HG03571 (cell line): ENCODE measurements around the gene TRIM23.
"Not testable (repeated sequence)": the region's sequence is repeated elsewhere in the genome, so short reads cannot be mapped to it uniquely, and the experiment has no call there.

Experiments used
- ATAC-seq: cut with Tn5 transposase; IDR thresholded peaks from one replicate; pipeline ENCODE4 v1.9.1; 2021; ENCODE audit not compliant: unreplicated experiment

The TRIM23 gene

DNA sequence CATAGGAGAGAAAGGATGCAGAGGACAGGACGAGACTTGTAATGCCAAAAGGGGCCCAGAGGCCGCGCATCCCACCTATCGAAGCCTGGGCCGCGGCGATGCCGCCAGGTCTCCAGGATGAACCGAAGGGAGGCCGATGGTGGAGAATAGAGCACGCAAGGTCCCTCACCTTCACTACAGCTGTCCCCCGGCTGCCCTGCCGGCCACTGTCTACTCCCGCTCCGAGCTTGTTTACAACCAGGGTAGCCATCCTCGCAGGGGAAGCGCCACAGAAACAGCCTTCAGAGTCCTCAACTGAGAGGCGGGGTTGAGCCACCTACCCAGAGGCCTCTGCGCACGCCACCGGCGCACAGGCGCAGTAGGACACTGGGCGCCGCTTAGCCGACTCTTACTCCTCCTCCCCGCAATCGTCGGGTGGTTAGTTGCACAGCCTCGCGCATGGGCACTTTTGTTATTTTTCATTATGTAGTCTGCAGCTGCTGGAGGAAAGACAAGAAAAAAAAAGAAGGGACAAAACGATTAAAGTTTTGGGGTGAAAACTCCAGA, at the start of gene TRIM23:
Gene TRIM23 (minus strand): TSS at position 309 of the 546 bp plus-strand sequence. CDS start 59 bp downstream, at position 250.
- ATAC-seq, result peak; percentile 93

GRCh38 chr5:65672796-65673195, 48.7 kb upstream of the TRIM23 start:
- no peak for ATAC-seq

GRCh38 chr5:65668696-65669095, 44.6 kb upstream of the TRIM23 start:
- no peak for ATAC-seq

DNA sequence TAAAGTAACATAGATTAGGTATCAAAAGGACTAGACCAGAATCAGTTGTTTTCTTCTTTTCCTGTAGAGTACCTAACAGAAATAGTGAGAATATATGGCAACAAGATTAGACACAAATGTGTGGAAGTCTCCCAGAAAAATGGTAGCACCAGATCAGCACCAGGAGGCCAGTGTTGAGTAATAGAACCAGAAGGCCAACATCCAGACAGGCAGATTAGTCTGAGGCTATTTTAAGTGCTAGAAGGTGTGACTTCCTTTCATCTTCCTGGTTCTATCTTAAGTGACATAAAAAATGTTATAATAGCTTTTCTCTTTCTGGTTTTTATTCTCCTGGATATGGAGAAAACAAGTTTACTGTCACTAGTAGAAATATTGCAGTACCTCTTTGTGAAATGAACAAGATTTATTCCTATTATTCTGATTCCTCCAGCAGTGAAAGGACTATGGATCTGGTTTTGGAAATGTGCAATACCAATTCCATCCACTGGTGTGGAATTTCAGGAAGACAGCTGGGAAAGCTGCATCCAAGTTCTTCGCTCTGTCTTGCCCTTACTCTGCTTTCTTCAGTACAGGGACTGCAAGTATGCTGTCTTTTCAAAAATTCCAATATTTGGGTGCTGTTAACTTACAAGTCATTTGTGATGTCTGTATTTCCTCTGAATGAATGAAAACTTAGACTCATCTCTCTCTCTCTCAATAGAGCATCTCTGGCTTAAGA, 39.8 kb upstream of the TRIM23 start:
- ATAC-seq, result no peak

- ATAC-seq, result no peak
These were observed 30.6 kb upstream of the TRIM23 start for GRCh38 chr5:65654713-65655112.

- ATAC-seq, result no peak
These were observed 27.0 kb upstream of the TRIM23 start for GRCh38 chr5:65651144-65651543.

DNA sequence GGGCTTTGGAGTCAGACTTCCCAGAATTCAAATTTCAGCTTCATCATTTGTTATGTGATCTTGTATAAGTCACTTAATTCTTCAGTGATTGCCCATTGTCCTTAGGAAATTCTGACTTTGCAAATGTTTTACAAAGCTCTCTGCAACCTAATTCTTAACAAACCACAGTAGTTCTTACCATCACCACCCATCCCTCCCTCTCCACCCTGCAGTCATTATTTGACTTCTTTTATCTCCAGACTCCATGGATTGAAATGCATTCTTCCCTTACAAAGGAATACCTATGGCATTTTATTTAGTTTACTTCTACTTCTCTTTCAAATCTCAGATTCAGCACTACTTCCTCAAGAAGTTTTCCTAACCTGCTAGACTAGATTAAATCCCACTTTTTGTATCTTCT, 23.8 kb upstream of the TRIM23 start:
- ATAC-seq, result no peak

- no peak for ATAC-seq
These were observed 22.8 kb upstream of the TRIM23 start for GRCh38 chr5:65646938-65647337.

DNA sequence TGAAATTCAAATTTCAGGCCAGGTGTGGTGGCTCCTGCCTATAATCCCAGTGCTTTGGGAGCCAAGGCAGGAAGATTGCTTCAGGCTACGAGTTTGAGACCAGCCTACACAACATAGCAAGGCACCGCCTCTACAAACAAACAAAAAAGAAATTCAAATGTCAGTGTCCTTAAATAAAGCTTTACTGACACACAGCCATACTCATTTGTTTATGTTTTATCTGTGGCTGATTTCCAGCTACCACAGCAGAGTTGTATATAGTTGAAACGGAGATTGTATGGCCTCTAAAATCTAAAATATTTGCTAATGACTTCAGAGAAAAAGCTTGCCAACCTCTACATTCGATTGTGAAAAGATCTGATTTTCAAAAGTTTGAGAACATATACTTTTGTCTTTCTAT, 16.1 kb upstream of the TRIM23 start:
- ATAC-seq, result no peak

- no peak for ATAC-seq
These were observed 6.8 kb upstream of the TRIM23 start for GRCh38 chr5:65630981-65631380.

GRCh38 chr5:65625743-65626142, 1.6 kb upstream of the TRIM23 start:
- no peak for ATAC-seq

GRCh38 chr5:65624571-65625555, 730 bp upstream of the TRIM23 start, which contains the start of the genes SHLD3 and TRAPPC13:
SHLD3 (plus strand) TSS chr5:65625027; CDS start chr5:65629588, 4,561 bp downstream.
TRAPPC13 (plus strand) TSS chr5:65625027; CDS start chr5:65625061, 34 bp downstream.
- ATAC-seq, result peak; percentile 72

DNA sequence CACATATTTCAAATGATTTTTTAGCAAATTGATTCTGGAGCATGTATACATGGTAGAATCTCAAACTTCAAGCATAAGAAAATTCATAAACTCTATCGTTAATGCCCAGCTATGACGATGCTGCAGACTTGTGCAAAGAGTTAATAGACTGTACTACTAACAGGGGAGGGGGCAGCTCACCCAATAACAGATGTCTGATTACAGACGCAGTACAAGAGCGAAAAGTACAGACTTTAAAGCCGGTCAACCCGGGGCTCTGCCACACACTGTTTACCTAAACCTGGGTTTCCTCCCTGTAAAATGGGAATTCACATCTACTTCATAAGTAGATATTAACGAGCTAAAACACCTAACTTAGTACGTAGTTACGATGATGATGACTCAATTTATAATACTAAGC, 651 bp downstream of the TRIM23 start:
- no peak for ATAC-seq

- not testable (repeated sequence) for ATAC-seq
These were observed 2.2 kb downstream of the TRIM23 start for GRCh38 chr5:65621961-65622360.

DNA sequence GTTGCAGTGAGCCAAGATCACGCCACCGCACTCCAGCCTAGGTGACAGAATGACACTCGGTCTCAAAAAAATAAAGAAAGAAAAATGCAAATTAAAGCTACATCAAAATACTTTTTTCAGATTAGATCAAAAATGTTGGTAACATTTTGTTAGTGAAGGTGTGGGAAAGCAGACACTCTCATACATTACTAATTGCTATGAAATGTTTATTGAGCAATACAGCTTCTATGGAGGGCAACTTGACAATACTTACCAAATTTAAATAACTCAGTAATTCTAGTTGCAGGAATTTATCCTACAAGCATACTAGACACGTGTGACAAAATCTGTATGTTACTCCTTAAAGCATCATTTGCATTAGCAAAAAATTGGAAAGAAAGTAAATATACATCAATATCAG, 4.1 kb downstream of the TRIM23 start:
- no peak for ATAC-seq

- no peak for ATAC-seq
These were observed 11.7 kb downstream of the TRIM23 start for GRCh38 chr5:65612298-65612907.

GRCh38 chr5:65611524-65611923, 12.6 kb downstream of the TRIM23 start:
- no peak for ATAC-seq

- ATAC-seq, result not testable (repeated sequence)
These were observed 22.4 kb downstream of the TRIM23 start for GRCh38 chr5:65601761-65602160.

DNA sequence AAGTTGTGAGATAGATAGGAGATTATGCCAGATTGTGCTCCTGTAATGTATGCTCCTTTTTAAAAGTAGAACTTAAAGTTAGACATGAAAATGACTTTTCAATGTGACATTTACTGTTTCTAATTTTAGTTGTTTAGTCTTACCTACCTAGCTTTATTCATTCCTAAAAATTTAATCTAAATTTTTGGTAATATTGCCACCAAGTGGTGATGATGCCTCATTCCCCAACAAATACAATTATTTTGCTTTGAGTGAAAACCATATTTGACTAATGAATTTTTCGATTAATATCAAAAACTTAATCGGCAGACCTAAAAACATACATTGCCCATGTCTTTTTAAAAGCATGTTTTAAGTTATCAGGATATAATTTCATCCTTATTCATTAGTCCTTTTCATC, 35.4 kb downstream of the TRIM23 start:
- ATAC-seq, result no peak

GRCh38 chr5:65577141-65577540, 47.0 kb downstream of the TRIM23 start:
- no peak for ATAC-seq
